B cell (primary cell): ENCODE measurements around the gene TSPAN5. TPM values are rescaled to one million over a fixed set of nuclear protein-coding genes. Genes with fewer than 3 reads are reported as not detected.

Source experiments
- ATAC-seq: fragments of 200-7000 bp; cut with Tn5 transposase; one replicate; pipeline ENCODE4 v1.10.0; 2021; ENCODE audit warnings: low read depth, mild to moderate bottlenecking, moderate number of reproducible peaks, moderate library complexity
- CTCF ChIA-PET: fragments of 350-600 bp; sonication (Branson Sonifier 250); formaldehyde crosslinking; loops from one replicate; lab custom pipeline; 2021; ENCODE audit warnings: antibody characterized with exemption, inconsistent platforms; lab: Charles Lee
- POLR2A ChIA-PET: fragments of 350-600 bp; sonication (Branson Sonifier 250); formaldehyde crosslinking; loops from one replicate; lab custom pipeline; 2021; ENCODE audit warnings: antibody characterized with exemption; lab: Charles Lee
- DNase-seq: peaks from one replicate; pipeline ENCODE4 v3.0.0; 2013
- H2AFZ ChIP-seq: 2 replicates; pipeline ENCODE4 v1.6.1; 2012; ENCODE audit warnings: mild to moderate bottlenecking, low read depth, low read length; ENCODE audit not compliant: insufficient read depth, poor library complexity, severe bottlenecking
- H3K27ac ChIP-seq, 2 donors: 1 replicate in 1 of 2; 2 replicates in 1 of 2; pipeline ENCODE4 v1.5.1; 2012 to 2013; ENCODE audit warnings: low read length in 2 of 2, mild to moderate bottlenecking in 2 of 2, moderate library complexity in 1 of 2
- H3K27me3 ChIP-seq, 4 experiments: fragments of 200-600 bp in 1 of 4; sonication (generic) in 1 of 4; replicated peaks in 1 of 4; 1 replicate in 2 of 4; 2 replicates in 2 of 4; pipeline versions ENCODE4 v1.6.1 to v1.7.0; 2013 to 2016; ENCODE audit warnings: low read length in 3 of 4, mild to moderate bottlenecking in 2 of 4, mixed read lengths in 1 of 4, moderate library complexity in 1 of 4; ENCODE audit not compliant: insufficient read depth in 4 of 4, control insufficient read depth in 3 of 4; ENCODE audit errors: control extremely low read depth in 1 of 4
- H3K36me3 ChIP-seq, 2 experiments: replicated peaks in 1 of 2; 1 replicate in 1 of 2; 2 replicates in 1 of 2; pipeline versions ENCODE4 v1.6.1 to v1.7.1; 2013; ENCODE audit warnings: low read length in 1 of 2; ENCODE audit not compliant: insufficient read depth in 2 of 2, control insufficient read depth in 1 of 2; ENCODE audit errors: control extremely low read depth in 1 of 2, extremely low read depth in 1 of 2
- H3K4me1 ChIP-seq, 2 donors: fragments of 200-600 bp in 1 of 2; sonication (generic) in 1 of 2; 1 replicate in 1 of 2; 2 replicates in 1 of 2; pipeline versions ENCODE4 v1.5.1 to v1.6.1; 2013 to 2017; ENCODE audit warnings: low read length in 2 of 2; ENCODE audit not compliant: control insufficient read depth in 2 of 2, insufficient read depth in 2 of 2
- H3K4me2 ChIP-seq: replicated peaks from 2 replicates; pipeline ENCODE3; 2012; ENCODE audit warnings: mild to moderate bottlenecking, low read depth, low read length; ENCODE audit not compliant: poor library complexity, severe bottlenecking
- H3K4me3 ChIP-seq, 5 experiments: fragments of 200-600 bp in 1 of 5; sonication (generic) in 1 of 5; 1 replicate in 3 of 5; 2 replicates in 2 of 5; pipeline versions ENCODE4 v1.5.1 to v1.7.0; 2011 to 2016; ENCODE audit warnings: low read length in 4 of 5, mild to moderate bottlenecking in 4 of 5, low read depth in 2 of 5, control low read depth in 1 of 5, moderate library complexity in 1 of 5; ENCODE audit not compliant: insufficient read depth in 1 of 5; ENCODE audit errors: control extremely low read depth in 1 of 5, extremely low read depth in 1 of 5
- H3K79me2 ChIP-seq: fragments of 200-600 bp; sonication (generic); one replicate; pipeline ENCODE4 v1.6.0; 2016; ENCODE audit warnings: low read length; ENCODE audit not compliant: control insufficient read depth, insufficient read depth
- H3K9ac ChIP-seq: fragments of 200-600 bp; sonication (generic); 2 replicates; pipeline ENCODE4 v1.6.1; 2017; ENCODE audit warnings: mild to moderate bottlenecking, low read length, moderate library complexity
- H3K9me3 ChIP-seq, 3 donors: one replicate each; pipeline versions ENCODE4 v1.6.1 to v1.7.1; 2013; ENCODE audit warnings: low read length in 2 of 3; ENCODE audit not compliant: control insufficient read depth in 2 of 3, insufficient read depth in 1 of 3; ENCODE audit errors: control extremely low read depth in 1 of 3
- H4K20me1 ChIP-seq: 2 replicates; pipeline ENCODE4 v1.6.0; 2012; ENCODE audit warnings: mild to moderate bottlenecking, low read length; ENCODE audit not compliant: insufficient read depth, control insufficient read depth, poor library complexity, severe bottlenecking
- H3K27ac Mint-ChIP-seq: one replicate; pipeline ENCODE4 v1.8.0; 2021; ENCODE audit warnings: mixed read lengths
- H3K27me3 Mint-ChIP-seq: one replicate; pipeline ENCODE4 v1.8.0; 2021; ENCODE audit warnings: mixed read lengths
- H3K4me1 Mint-ChIP-seq: one replicate; pipeline ENCODE4 v1.8.0; 2021; ENCODE audit warnings: mixed read lengths
- H3K4me3 Mint-ChIP-seq: one replicate; pipeline ENCODE4 v1.8.0; 2021; ENCODE audit warnings: mixed read lengths
- H3K9me3 Mint-ChIP-seq: one replicate; pipeline ENCODE4 v1.8.0; 2022; ENCODE audit warnings: mixed read lengths; ENCODE audit not compliant: insufficient read depth
- CTCF ChIP-seq: fragments of 200-600 bp; IDR thresholded peaks from one replicate; pipeline ENCODE4 v1.8.0; 2022; ENCODE audit warnings: antibody characterized with exemption, mild to moderate bottlenecking
- EZH2 ChIP-seq: IDR thresholded peaks from 2 replicates; pipeline ENCODE4 v1.6.1; 2012; ENCODE audit warnings: borderline replicate concordance, low read depth, mild to moderate bottlenecking, moderate library complexity, low read length; ENCODE audit not compliant: insufficient read depth, poor library complexity, severe bottlenecking
- WGBS: methylation state at CpG from one replicate; pipeline ENCODE4 v1.1.5; 2013; ENCODE audit warnings: missing lambda C conversion rate; ENCODE audit not compliant: insufficient coverage; 5-methylcytosine and 5-hydroxymethylcytosine counted together
- intact Hi-C: fragments of 100-400 bp; cut with micrococcal nuclease; formaldehyde crosslinking; loops from one replicate; pipeline ENCODE4 v1.10.0; 2022
- polyA plus RNA-seq: library from polyadenylated mRNA; depleted of rRNA; stranded (reverse); fragments of >200 nt; gene quantifications from 2 replicates; pipeline ENCODE4 v1.2.3, GENCODE V29; 2012
- total RNA-seq, 2 donors: library from RNA; stranded (reverse); fragments of 120-200 nt in 1 of 2; gene quantifications; 1 replicate in 1 of 2; 2 replicates in 1 of 2; pipeline versions ENCODE4 v1.2.3 to v1.2.4, GENCODE V29; 2013 to 2022

Gene TSPAN5
- total and polyA plus RNA-seq, 2 donors (not counting 1 experiment from before 2014, with no cell fraction given): 2.6 to 5.3 TPM

- Histone ChIP-seq H3K4me3 (no peak overlapping the region), H3K9me3 (no peaks in the 10 kb centered on the region), H2AFZ (no peak overlapping the region), H3K79me2 (peaks cover 3% of the 10 kb centered on the region), H3K4me2 (no peak overlapping the region), H3K4me1 (no peaks in the 10 kb centered on the region), H3K27me3 (no peaks in the 10 kb centered on the region), H3K27ac (no peak overlapping the region), H3K9ac (no peak overlapping the region), H3K36me3 (no peaks in the 10 kb centered on the region), H4K20me1 (no peaks in the 10 kb centered on the region)
- no peak for ATAC-seq
- CTCF ChIA-PET: no interaction called here
- 90% methylated on average over 2 of the region's 4 CpGs for WGBS
- no peak for DNase-seq
- intact Hi-C loops: no loop called here
- no peak overlapping the region for H3K27ac Mint-ChIP-seq
- H3K4me3 Mint-ChIP-seq: no peak overlapping the region
- no peaks in the 10 kb centered on the region for H3K9me3 Mint-ChIP-seq
- POLR2A ChIA-PET: no interaction called here
- no peak for TF ChIP-seq CTCF
- TF ChIP-seq EZH2: no peak
- no peaks in the 10 kb centered on the region for H3K27me3 Mint-ChIP-seq
- H3K4me1 Mint-ChIP-seq: no peaks in the 10 kb centered on the region
These were observed 26.2 kb downstream of the TSPAN5 start for GRCh38 chr4:98632258-98632657.

- Mint-ChIP-seq H3K27me3 (no peaks in the 10 kb centered on the region), H3K9me3 (no peaks in the 10 kb centered on the region), H3K27ac (no peak overlapping the region), H3K4me1 (no peaks in the 10 kb centered on the region), H3K4me3 (no peak overlapping the region)
- no peaks in the 10 kb centered on the region for H3K27me3 ChIP-seq
- ChIA-PET CTCF (no interaction called here), POLR2A (no interaction called here)
- H3K4me3 ChIP-seq: no peak overlapping the region
- H4K20me1 ChIP-seq: no peaks in the 10 kb centered on the region
- H3K9ac ChIP-seq: no peak overlapping the region
- no peak overlapping the region for H3K27ac ChIP-seq
- H2AFZ ChIP-seq: no peak overlapping the region
- no peak for ATAC-seq
- DNase-seq: no peak
- 96% methylated on average over 3 of the region's 3 CpGs for whole genome bisulfite sequencing
- no peak overlapping the region for H3K4me2 ChIP-seq
- intact Hi-C loops: no loop called here
- peaks cover 3% of the 10 kb centered on the region for H3K79me2 ChIP-seq
- H3K4me1 ChIP-seq: no peaks in the 10 kb centered on the region
- TF ChIP-seq EZH2: no peak
- no peak for TF ChIP-seq CTCF
- no peaks in the 10 kb centered on the region for H3K36me3 ChIP-seq
- H3K9me3 ChIP-seq: no peaks in the 10 kb centered on the region
These were observed 26.9 kb downstream of the TSPAN5 start for GRCh38 chr4:98631506-98631905.
